ENCODE results near the gene IL22RA2.

The IL22RA2 gene

GRCh38 chr6:137136065-137136464 lies 37.4 kb downstream of the IL22RA2 start:
- no peaks in the 10 kb centered on the region for H3K4me1 Mint-ChIP-seq
- H3K27ac Mint-ChIP-seq, result no peak overlapping the region
- no peak overlapping the region for H3K4me3 Mint-ChIP-seq
- no peaks in the 10 kb centered on the region for H3K27me3 Mint-ChIP-seq
- no peaks in the 10 kb centered on the region for H3K36me3 Mint-ChIP-seq
- peaks cover 12% of the 10 kb centered on the region for H3K9me3 Mint-ChIP-seq
- ATAC-seq, result no peak

- Mint-ChIP-seq H3K9me3 (peaks cover 12% of the 10 kb centered on the region), H3K27me3 (no peaks in the 10 kb centered on the region), H3K4me1 (no peaks in the 10 kb centered on the region)
Observed at GRCh38 chr6:137134483-137134882, 39.0 kb downstream of the IL22RA2 start.

DNA sequence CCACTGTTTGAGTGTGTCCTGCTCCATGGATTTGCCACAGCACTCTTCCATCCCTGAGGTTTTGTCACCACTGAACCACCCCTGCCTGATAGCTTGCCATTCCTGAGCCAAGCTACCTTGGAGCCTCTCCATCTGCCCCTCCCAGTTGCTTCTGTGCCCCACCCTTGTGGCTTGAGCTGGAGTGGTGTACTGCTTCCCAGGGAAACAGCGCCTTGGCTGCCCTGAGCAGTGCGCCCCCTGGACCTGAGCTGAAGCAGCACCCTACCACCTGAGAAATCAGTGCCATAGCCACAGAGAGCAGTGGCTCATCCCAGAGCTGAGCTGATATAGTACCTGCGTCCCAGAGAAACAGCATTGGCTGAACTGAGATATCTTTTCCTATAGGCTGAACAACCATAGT lies 40.3 kb downstream of the IL22RA2 start:
- no peaks in the 10 kb centered on the region for H3K36me3 Mint-ChIP-seq
- ATAC-seq, result no peak
- no peaks in the 10 kb centered on the region for H3K4me1 Mint-ChIP-seq
- no peak overlapping the region for H3K27ac Mint-ChIP-seq
- H3K4me3 Mint-ChIP-seq, result no peak overlapping the region
- H3K27me3 Mint-ChIP-seq, result no peaks in the 10 kb centered on the region
- H3K9me3 Mint-ChIP-seq, result peaks cover 20% of the 10 kb centered on the region

More at GRCh38 chr6:137134483-137134882, 39.0 kb downstream of the IL22RA2 start:
- no peak overlapping the region for H3K4me3 Mint-ChIP-seq
- no peak for ATAC-seq
- H3K36me3 Mint-ChIP-seq, result no peaks in the 10 kb centered on the region
- H3K27ac Mint-ChIP-seq, result no peak overlapping the region

DNA sequence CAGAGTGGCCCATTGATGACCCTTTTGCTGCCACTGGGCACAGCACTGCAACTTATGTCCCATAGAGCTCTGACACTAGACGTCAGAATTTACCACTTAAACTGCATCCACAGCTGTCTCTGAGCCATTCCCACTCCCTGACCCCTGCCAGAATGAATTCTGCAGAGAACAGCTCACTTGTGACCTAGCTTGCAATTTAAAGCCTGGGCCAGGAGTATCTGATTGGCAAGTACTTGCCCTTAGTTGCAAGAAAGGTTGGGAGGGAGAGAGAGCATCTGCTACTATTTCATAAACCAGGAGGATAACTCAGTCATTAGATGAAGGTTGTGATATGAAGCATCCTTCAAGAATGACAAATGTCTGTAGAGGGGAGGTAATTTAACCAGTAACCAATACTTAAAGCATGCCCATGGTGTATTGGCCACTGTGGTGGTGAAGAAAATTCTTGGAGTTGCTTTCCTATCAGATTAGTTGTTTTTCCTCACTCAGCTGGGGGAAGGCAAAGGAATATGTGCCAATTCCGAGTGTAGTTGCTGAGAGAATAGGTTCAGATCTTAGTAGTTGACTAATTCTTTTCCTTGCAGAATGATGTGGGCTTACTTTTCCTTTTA lies 46.5 kb downstream of the IL22RA2 start:
- Mint-ChIP-seq H3K27ac (no peak overlapping the region), H3K27me3 (no peaks in the 10 kb centered on the region), H3K4me3 (no peak overlapping the region), H3K36me3 (no peaks in the 10 kb centered on the region), H3K4me1 (peaks cover 8% of the 10 kb centered on the region), H3K9me3 (peaks cover 8% of the 10 kb centered on the region)
- ATAC-seq, result no peak

DNA sequence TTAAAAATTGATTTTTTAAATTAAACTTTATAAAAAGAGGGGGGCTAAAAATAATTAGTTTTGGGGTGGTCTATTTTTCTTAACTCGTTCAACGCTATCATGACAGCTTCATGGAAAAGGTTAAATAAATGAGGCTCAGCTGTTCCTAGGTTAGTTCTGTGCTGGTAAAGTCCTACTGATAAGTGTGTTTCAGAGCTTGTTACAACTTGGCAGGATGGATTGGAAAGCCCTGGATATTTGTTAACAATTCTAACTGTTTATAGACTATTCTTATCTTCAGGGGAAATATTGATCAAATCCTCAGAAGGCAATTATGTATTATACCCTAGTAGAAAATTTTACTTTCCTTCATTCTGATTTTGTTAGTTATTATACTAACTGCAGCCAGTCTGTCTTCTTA lies 50.4 kb downstream of the IL22RA2 start:
- H3K4me1 Mint-ChIP-seq, result peaks cover 20% of the 10 kb centered on the region
- no peaks in the 10 kb centered on the region for H3K27me3 Mint-ChIP-seq
- ATAC-seq, result no peak
- H3K4me3 Mint-ChIP-seq, result no peak overlapping the region
- H3K36me3 Mint-ChIP-seq, result no peaks in the 10 kb centered on the region
- H3K27ac Mint-ChIP-seq, result peak overlapping the region; percentile 58
- H3K9me3 Mint-ChIP-seq, result peaks cover under 1% of the 10 kb centered on the region

DNA sequence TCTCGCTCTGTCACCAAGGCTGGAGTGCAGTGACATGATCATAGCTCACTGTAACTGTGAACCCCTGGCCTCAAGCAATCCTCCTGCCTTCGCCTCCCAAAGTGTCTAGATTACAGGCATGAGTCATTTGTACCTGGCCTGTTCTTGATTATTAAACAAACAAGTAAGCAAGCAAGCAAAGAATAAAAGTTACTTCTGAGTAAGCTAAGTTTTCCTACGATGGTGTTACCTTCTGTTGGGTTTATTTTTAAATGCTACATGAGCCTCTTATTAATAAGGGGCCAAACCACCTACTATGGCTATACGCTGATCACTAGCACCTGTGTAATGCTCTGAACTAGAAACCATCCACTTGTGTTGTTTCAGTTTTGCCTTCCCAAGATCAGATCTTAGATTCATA lies 50.8 kb downstream of the IL22RA2 start:
- H3K27ac Mint-ChIP-seq, result peak overlapping the region; percentile 59
- no peak overlapping the region for H3K4me3 Mint-ChIP-seq
- H3K9me3 Mint-ChIP-seq, result peaks cover 4% of the 10 kb centered on the region
- H3K27me3 Mint-ChIP-seq, result no peaks in the 10 kb centered on the region
- H3K36me3 Mint-ChIP-seq, result no peaks in the 10 kb centered on the region
- peaks cover 20% of the 10 kb centered on the region for H3K4me1 Mint-ChIP-seq
- ATAC-seq, result no peak

DNA sequence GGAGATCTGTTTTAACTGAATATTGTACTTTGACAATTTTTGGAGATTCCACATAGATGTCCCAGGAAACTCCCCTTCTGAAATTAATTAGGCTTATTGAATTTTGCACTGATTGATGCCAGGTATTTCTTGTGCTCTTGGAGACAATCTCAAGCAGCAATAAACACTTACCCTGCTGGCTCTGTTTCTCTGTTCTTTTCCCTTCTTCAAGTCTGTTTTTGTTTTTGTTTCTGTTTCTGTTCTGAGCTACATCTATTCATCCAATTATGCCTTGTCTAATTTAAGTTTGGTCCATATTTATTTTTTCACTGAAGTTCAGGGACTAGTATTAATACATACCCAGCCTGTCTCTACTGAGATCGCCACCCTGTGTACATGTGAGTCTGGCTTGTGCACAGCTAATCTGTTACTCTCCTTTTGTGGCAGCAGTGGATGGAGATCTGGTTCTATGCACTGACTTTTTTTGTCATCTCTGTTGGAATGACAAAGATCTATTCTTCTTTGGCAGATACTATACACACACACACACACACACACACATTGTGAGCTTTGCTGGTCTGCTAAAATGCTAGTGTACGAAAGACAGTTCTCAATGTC lies 51.9 kb downstream of the IL22RA2 start:
- peak overlapping the region; percentile 58 for H3K4me3 Mint-ChIP-seq
- peaks cover 8% of the 10 kb centered on the region for H3K9me3 Mint-ChIP-seq
- H3K36me3 Mint-ChIP-seq, result no peaks in the 10 kb centered on the region

GRCh38 chr6:137120748-137121147 lies 52.7 kb downstream of the IL22RA2 start:
- Mint-ChIP-seq H3K36me3 (no peaks in the 10 kb centered on the region), H3K27ac (peak overlapping the region; percentile 59)

More for the DNA sequence above, 51.9 kb downstream of the IL22RA2 start:
- Mint-ChIP-seq H3K27me3 (no peaks in the 10 kb centered on the region), H3K27ac (peak overlapping the region; percentile 59), H3K4me1 (peaks cover 20% of the 10 kb centered on the region)
- peak; percentile 41 for ATAC-seq

GRCh38 chr6:137119196-137120104 lies 54.0 kb downstream of the IL22RA2 start:
- H3K4me3 Mint-ChIP-seq, result no peak overlapping the region
- ATAC-seq, result no peak
- no peaks in the 10 kb centered on the region for H3K27me3 Mint-ChIP-seq
- no peaks in the 10 kb centered on the region for H3K36me3 Mint-ChIP-seq
- no peak overlapping the region for H3K27ac Mint-ChIP-seq
- H3K4me1 Mint-ChIP-seq, result peaks cover 20% of the 10 kb centered on the region
- H3K9me3 Mint-ChIP-seq, result peaks cover 8% of the 10 kb centered on the region

More at GRCh38 chr6:137120748-137121147, 52.7 kb downstream of the IL22RA2 start:
- Mint-ChIP-seq H3K4me3 (no peak overlapping the region), H3K27me3 (no peaks in the 10 kb centered on the region), H3K9me3 (peaks cover 8% of the 10 kb centered on the region), H3K4me1 (peaks cover 20% of the 10 kb centered on the region)
- no peak for ATAC-seq

- Mint-ChIP-seq H3K4me3 (no peak overlapping the region), H3K9me3 (peaks cover 8% of the 10 kb centered on the region), H3K27ac (no peak overlapping the region), H3K27me3 (no peaks in the 10 kb centered on the region), H3K36me3 (no peaks in the 10 kb centered on the region), H3K4me1 (peaks cover 19% of the 10 kb centered on the region)
- ATAC-seq, result no peak
Observed at GRCh38 chr6:137117581-137117980, 55.9 kb downstream of the IL22RA2 start.

DNA sequence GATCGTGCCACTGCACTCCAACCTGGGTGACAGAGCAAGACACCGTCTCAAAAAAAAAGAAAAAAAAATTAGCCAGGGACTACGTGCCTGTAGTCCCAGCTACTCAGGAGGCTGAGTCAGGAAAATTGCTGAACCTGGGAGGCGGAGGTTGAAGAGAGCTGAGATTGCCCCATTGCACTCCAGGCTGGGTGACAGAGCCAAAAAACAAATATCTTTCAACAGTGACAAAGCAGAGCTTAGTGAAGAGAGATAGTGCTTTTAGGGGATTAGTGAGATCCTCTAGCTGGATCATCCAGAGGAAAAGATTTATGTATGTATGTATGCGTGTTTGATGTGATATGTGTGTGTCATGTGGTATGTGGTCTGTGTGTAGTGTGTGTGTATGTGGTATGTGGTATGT lies 56.6 kb downstream of the IL22RA2 start:
- H3K27me3 Mint-ChIP-seq, result no peaks in the 10 kb centered on the region

GRCh38 chr6:137115658-137116057 lies 57.8 kb downstream of the IL22RA2 start:
- no peak for ATAC-seq
- Mint-ChIP-seq H3K36me3 (no peaks in the 10 kb centered on the region), H3K9me3 (peaks cover 8% of the 10 kb centered on the region), H3K27ac (no peak overlapping the region), H3K27me3 (no peaks in the 10 kb centered on the region), H3K4me1 (no peaks in the 10 kb centered on the region), H3K4me3 (no peak overlapping the region)

More for the DNA sequence above, 56.6 kb downstream of the IL22RA2 start:
- no peaks in the 10 kb centered on the region for H3K36me3 Mint-ChIP-seq
- H3K4me1 Mint-ChIP-seq, result peaks cover 11% of the 10 kb centered on the region
- no peak overlapping the region for H3K4me3 Mint-ChIP-seq
- H3K9me3 Mint-ChIP-seq, result peaks cover 8% of the 10 kb centered on the region
- no peak for ATAC-seq
- H3K27ac Mint-ChIP-seq, result no peak overlapping the region

DNA sequence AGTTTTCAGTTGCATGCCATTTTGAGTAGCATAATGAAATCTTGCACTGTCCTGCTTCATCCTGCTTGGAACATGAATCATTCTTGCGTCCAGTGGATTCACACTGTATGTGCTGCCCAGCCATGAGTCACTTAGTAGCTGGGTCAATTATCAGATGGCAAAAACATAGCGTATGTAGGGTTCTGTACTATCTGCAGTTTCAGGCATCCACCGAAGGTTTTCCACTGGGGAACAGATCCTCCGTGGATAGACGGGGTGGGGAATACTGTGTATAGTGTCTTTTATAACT lies 61.4 kb downstream of the IL22RA2 start:
- peaks cover 2% of the 10 kb centered on the region for H3K9me3 Mint-ChIP-seq
- no peak for ATAC-seq
- no peak overlapping the region for H3K27ac Mint-ChIP-seq
- H3K36me3 Mint-ChIP-seq, result no peaks in the 10 kb centered on the region
- peaks cover 13% of the 10 kb centered on the region for H3K4me1 Mint-ChIP-seq
- no peaks in the 10 kb centered on the region for H3K27me3 Mint-ChIP-seq
- H3K4me3 Mint-ChIP-seq, result no peak overlapping the region

DNA sequence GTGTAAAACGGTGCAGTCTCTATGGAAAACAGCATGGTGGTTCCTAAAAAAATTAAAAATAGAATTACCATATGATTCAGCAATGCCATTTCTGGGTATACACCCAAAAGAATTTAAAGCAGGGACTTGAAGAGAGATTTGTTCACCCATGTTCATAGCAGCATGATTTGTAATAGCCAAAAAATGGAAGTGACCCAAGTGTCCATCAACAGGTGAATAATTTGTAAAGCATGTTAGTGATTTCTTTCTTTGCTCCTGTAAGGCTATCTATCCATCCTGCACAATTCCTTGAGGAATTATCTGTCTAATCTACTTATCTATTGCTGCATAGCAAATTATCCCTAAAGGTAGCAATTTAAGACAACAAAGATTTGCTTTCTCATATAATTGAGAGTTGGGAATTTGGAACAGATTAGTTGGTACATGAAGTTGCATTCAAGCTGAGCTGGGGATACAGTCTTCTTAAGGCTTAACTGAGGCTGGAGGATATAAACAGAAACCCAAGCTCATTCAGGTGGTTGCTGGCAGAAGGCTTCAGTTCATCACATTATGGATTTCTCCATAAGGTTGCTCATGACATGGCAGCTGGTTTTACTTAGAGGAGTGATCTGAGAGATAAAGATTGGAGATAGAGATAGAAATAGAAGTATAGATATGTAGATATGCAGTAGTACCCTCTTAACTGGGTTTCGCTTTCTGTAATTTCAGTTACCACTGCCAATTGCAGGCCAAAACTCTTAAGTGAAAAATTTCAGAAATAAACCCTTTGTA lies 62.0 kb downstream of the IL22RA2 start:
- no peaks in the 10 kb centered on the region for H3K9me3 Mint-ChIP-seq
- no peaks in the 10 kb centered on the region for H3K36me3 Mint-ChIP-seq
- no peak overlapping the region for H3K4me3 Mint-ChIP-seq
- no peak for ATAC-seq
- no peaks in the 10 kb centered on the region for H3K27me3 Mint-ChIP-seq
- no peak overlapping the region for H3K27ac Mint-ChIP-seq
- H3K4me1 Mint-ChIP-seq, result peaks cover 18% of the 10 kb centered on the region

DNA sequence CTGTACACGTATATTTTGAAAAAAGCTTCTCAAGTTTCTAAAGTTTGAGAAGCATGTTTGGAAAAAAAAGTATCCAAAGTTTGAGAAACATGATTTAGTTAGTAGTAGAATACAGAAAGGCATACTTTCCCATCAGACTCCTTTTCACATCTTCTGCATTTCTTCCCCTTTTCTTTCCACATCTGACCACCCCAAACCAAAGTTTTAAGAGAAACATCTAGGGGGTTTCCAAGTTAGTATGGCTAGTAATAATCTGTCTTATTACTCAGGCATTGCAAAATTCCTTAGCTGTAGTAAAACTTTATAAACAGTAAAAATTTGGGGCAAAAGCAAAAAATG lies 65.7 kb downstream of the IL22RA2 start:
- peaks cover 46% of the 10 kb centered on the region for H3K4me1 Mint-ChIP-seq
- no peaks in the 10 kb centered on the region for H3K9me3 Mint-ChIP-seq
- H3K4me3 Mint-ChIP-seq, result no peak overlapping the region
- ATAC-seq, result no peak
- H3K27ac Mint-ChIP-seq, result peak overlapping the region; percentile 79
- no peaks in the 10 kb centered on the region for H3K27me3 Mint-ChIP-seq
- no peaks in the 10 kb centered on the region for H3K36me3 Mint-ChIP-seq

Measured in stimulated activated memory B cell treated with anti-CD40 and anti-IgM and Interleukin-4, amounts not matched to agents 10 μg/mL and 1 μg/mL and 100 μg/mL, for 72 hours (primary cell).